HG03575 (cell line): ENCODE results near the gene OR1N1.
"Not testable (repeated sequence)": the region's sequence is repeated elsewhere in the genome, so short reads cannot be mapped to it uniquely, and the experiment has no call there.

Source experiments
- ATAC-seq: cut with Tn5 transposase; IDR thresholded peaks from one replicate; pipeline ENCODE4 v1.9.1; 2021; ENCODE audit not compliant: unreplicated experiment, insufficient number of reproducible peaks, low FRiP score; ENCODE audit errors: extremely low read depth

The OR1N1 gene

GRCh38 chr9:122527193-122527592 lies at the start of gene OR1N1:
Gene OR1N1 (minus strand): TSS chr9:122527293. CDS start chr9:122527293, 0 bp downstream.
- no peak for ATAC-seq

- no peak for ATAC-seq
These were observed 45.4 kb upstream of the OR1N1 start for GRCh38 chr9:122572456-122572855.

GRCh38 chr9:122567901-122568300 lies 40.8 kb upstream of the OR1N1 start:
- no peak for ATAC-seq

GRCh38 chr9:122562134-122562760 lies 35.2 kb upstream of the OR1N1 start:
- no peak for ATAC-seq

- no peak for ATAC-seq
These were observed 34.4 kb upstream of the OR1N1 start for GRCh38 chr9:122561446-122561845.

- ATAC-seq = no peak
These were observed 25.7 kb upstream of the OR1N1 start, which contains the start of gene OR1N2 for GRCh38 chr9:122552812-122553211. Gene OR1N2 (plus strand): TSS chr9:122553112. CDS start chr9:122553212, 100 bp downstream.

- no peak for ATAC-seq
These were observed 24.3 kb upstream of the OR1N1 start for GRCh38 chr9:122551371-122551770.

- no peak for ATAC-seq
These were observed 19.1 kb upstream of the OR1N1 start for GRCh38 chr9:122546196-122546595.

- no peak for ATAC-seq
These were observed 11.7 kb upstream of the OR1N1 start for GRCh38 chr9:122538757-122539156.

GRCh38 chr9:122537066-122537465 lies 10.0 kb upstream of the OR1N1 start:
- not testable (repeated sequence) for ATAC-seq

GRCh38 chr9:122536134-122536533 lies 9.0 kb upstream of the OR1N1 start:
- no peak for ATAC-seq

GRCh38 chr9:122531157-122531556 lies 4.1 kb upstream of the OR1N1 start:
- not testable (repeated sequence) for ATAC-seq

- no peak for ATAC-seq
These were observed 491 bp downstream of the OR1N1 start for GRCh38 chr9:122526602-122527001.

GRCh38 chr9:122519376-122519775 lies 7.7 kb downstream of the OR1N1 start:
- no peak for ATAC-seq

GRCh38 chr9:122518841-122519240 lies 8.3 kb downstream of the OR1N1 start, which contains the start of gene OR1J4:
Gene OR1J4 (plus strand): TSS chr9:122519141. CDS start chr9:122519141, 0 bp downstream.
- no peak for ATAC-seq

- ATAC-seq = no peak
These were observed 8.9 kb downstream of the OR1N1 start for GRCh38 chr9:122518226-122518625.

GRCh38 chr9:122510502-122510901 lies 16.6 kb downstream of the OR1N1 start, which contains the start of gene OR1J2:
Gene OR1J2 (plus strand): TSS chr9:122510802. CDS start chr9:122510802, 0 bp downstream.
- no peak for ATAC-seq

GRCh38 chr9:122506964-122507363 lies 20.1 kb downstream of the OR1N1 start:
- ATAC-seq = no peak

- no peak for ATAC-seq
These were observed 28.2 kb downstream of the OR1N1 start for GRCh38 chr9:122498883-122499288.

GRCh38 chr9:122479062-122479461 lies 48.0 kb downstream of the OR1N1 start:
- ATAC-seq = no peak

GRCh38 chr9:122477826-122478225 lies 49.3 kb downstream of the OR1N1 start, which contains the start of gene OR1J1:
Gene OR1J1 (minus strand): TSS chr9:122477926. CDS start chr9:122477926, 0 bp downstream.
- no peak for ATAC-seq
